Stimulated activated CD4-positive, alpha-beta T cell treated with anti-CD3 and anti-CD28 coated beads, TNF-alpha, amount 100 ng/mL, for 1 hour (primary cell): Measurements from ENCODE around the gene SCN3A.

ENCODE experiments used
- DNase-seq, 3 donors: peaks; one replicate each; pipeline ENCODE4 v3.0.0-alpha.2; 2020; ENCODE audit warnings: low read depth in 3 of 3, low spot score in 1 of 3

SCN3A gene

GRCh38 chr2:165203689-165204559, at the start of gene SCN3A:
TSS of gene SCN3A (minus strand) at chr2:165204050. CDS start at chr2:165176394, 27,656 bp downstream.
- no peak for DNase-seq

GRCh38 chr2:165253178-165253577, 49.3 kb upstream of the SCN3A start:
- no peak for DNase-seq

GRCh38 chr2:165251366-165251765, 47.5 kb upstream of the SCN3A start:
- DNase-seq, result no peak

- no peak for DNase-seq
Observed at GRCh38 chr2:165248238-165248637, 44.4 kb upstream of the SCN3A start.

- no peak for DNase-seq
Observed at GRCh38 chr2:165245081-165245793, 41.4 kb upstream of the SCN3A start.

DNA sequence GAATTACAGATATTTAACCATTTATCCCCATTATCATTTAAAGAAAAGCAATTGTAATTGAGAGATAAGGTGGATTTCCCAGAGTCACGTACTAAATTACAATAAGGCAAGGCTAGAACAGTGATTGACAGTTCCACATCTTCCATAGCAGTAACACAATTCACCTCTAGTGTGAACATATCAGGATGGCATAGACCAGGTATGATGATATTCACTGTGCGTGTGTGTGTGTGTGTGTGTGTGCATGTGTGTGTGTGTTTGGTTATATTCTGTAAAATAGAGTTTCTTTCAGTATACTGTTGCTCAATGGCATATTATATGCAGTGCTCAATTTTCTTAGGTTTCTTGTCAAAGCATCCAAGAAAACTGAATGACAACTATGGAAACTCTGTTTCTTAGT, 37.1 kb upstream of the SCN3A start:
- no peak for DNase-seq

DNA sequence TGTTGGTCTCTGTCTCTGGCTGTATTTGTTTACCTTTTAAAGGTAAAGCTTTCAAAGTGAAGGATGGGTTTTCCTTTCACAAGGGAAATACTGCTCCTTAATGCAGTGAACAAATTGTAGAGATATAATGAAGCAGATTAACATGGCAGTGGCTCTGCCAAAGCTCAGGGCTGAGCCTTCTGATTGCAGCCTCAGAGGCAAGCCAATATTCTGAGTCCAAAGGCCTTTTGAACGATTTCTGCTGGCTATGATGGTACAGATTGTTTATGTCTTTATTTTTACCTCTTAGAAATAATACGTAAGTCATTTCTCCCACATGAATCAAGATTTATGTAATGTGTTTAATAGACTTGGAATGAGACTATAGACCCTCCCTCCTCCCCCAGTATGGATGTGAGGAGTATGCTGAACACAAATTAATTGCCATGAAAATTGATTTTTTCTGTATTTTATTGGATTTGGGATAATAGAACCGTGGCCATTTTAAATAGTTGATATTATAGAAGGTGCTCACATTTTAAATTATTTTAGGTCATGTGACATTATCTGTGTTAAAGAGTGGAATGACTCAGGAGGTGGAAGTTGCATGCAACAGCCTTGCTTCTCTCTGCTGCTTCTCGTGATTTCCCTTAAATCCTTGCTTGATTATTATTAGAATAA, 36.1 kb upstream of the SCN3A start:
- no peak for DNase-seq

DNA sequence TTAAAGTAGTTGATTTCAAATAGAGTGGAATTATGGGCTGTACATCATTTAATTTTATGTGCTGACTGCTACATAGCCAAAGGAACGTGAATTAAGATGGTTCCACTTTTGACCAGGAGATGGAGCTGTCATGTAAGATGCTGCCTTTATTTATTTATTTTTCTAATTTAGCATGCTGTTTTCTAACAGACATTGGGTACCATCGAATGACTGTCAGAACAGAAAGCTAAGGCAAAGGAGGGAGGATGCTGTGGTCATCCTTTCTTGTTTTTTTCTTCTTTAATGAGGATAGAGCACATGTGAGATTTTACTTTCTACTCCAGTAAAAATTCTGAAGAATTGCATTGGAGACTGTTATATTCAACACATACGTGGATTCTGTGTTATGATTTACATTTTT, 35.4 kb upstream of the SCN3A start, which contains the start of gene SCN2A:
Gene SCN2A, plus strand, starts transcription at position 185 of the 400 bp plus-strand sequence. CDS start 56,410 bp downstream, outside the sequence.
- DNase-seq, result no peak

DNA sequence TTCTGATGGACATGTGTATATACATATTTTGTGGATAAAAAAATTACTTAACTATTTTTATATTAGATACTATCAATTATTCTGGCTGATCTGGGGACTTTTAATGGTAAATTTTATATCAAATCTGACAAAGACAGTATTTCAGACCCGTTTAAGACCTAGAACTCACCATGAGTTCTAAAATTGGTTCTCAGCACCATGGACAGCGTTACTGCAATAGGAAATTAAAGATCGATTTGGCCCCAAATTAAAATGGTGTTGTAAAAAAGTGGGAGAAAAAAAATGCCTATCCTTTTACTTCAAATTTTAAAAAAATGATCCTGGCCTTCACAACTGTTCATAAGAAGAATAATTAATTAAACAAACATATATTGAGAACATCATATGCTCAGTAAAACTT, 34.4 kb upstream of the SCN3A start:
- DNase-seq, result no peak

GRCh38 chr2:165237056-165237455, 33.2 kb upstream of the SCN3A start:
- no peak for DNase-seq

DNA sequence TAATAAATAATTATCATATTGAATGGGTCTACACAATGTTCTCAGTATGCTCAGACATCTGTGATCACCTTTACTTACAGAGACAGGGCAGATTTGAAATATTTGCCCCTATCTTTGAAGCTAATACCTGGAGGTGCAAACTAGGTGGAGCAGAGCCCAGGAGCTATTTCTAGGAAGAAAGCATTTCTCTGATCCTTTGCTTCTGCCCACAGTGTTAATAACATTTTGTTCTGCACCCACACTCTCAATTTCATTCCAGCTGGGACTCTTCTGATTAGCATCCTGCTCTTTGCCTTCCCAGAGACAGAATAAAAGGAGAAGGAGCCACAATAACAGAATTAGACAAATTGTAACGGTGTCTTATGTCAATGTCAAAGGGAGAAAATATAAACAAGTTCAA, 23.7 kb upstream of the SCN3A start:
- DNase-seq, result no peak

DNA sequence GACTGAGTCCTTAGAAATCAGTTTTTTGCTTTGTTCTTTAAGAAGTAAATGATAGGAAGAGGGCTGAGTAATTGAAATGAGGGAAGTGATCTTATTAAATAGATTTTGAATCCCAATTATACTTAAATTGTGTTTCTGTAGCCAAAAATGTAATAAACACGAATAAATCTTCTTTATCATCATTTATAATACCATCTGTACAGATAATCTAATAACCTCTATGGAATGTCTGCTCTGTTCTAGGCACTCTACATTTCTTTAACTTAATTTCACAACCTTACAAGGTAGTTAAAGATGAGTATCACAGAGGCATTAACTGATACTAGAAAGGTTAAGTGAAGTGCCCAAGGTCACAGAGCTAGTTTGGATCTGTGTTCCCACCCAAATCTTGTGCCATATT, 21.1 kb upstream of the SCN3A start:
- no peak for DNase-seq

GRCh38 chr2:165219481-165219880, 15.6 kb upstream of the SCN3A start:
- DNase-seq, result no peak

- DNase-seq, result no peak
Observed at GRCh38 chr2:165214093-165214492, 10.2 kb upstream of the SCN3A start.

DNA sequence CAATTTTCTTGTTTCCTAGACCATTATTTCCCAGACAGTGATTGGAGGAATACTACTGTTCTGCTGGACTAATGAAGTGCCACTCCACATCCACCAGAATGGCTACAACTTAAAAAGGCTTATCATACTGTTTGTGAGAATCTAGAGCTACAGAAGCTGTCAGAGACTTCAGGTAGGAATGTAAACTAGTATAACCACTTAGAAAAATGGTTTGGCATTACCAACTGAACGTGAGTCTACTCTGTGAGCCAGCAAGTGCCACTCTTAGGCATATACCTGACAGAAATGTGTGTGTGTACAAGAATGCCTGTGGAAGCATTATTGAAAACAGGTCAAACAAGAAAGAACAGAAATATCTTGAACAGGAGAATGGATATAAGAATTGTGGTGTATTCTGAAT, 4.2 kb upstream of the SCN3A start:
- no peak for DNase-seq

DNA sequence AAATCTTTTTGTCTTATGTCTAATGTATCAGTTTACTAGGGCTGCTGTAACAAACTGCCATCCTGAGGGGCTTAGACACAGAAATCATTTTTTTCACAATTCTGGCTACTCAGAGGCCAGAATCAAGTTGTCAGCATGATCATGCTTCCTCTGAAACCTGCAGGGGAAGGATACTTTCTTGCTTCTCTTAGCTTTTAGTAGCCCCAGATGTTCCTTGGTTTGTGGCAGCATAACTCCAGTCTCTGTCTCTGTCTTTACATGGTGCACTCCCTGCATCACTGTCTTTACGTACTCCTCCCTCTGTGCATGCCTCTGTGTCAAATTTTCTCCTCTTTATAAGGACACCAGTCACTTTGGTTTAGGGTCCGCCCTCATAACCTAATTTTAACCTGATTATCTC, 2.0 kb upstream of the SCN3A start:
- DNase-seq, result no peak

- no peak for DNase-seq
Observed at GRCh38 chr2:165202239-165202638, 1.6 kb downstream of the SCN3A start.

GRCh38 chr2:165198181-165198580, 5.7 kb downstream of the SCN3A start:
- no peak for DNase-seq

GRCh38 chr2:165197346-165197745, 6.5 kb downstream of the SCN3A start:
- no peak for DNase-seq

DNA sequence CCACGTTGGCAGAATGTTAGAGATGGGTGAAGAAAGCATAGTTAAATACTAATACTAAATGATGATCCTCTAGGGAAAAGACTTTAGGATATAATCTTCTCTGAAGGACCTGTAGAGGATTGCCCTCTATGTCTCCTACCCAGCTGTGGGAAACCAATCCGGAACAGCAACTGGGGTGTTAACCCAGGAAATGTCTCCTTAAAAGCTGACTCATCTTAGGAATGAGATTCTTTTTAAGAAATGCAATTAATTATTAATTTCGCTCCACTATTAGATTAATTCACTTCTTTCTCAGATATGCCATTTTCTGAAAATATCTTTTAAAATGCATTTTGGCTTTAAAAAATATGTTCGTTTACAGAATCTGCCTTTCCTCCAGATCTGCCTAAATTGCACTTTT, 7.4 kb downstream of the SCN3A start:
- DNase-seq, result no peak

- no peak for DNase-seq
Observed at GRCh38 chr2:165193178-165193777, 10.6 kb downstream of the SCN3A start.
